SK-N-MC (cell line): Measurements from ENCODE around the gene CACNA1A.

Experiments used
- EZH2 ChIP-seq: fragments of 200-600 bp; sonication (generic); IDR thresholded peaks from one replicate; pipeline ENCODE4 v1.6.1; 2017; ENCODE audit warnings: antibody characterized with exemption
- FOXP2 ChIP-seq: optimal IDR thresholded peaks from 2 replicates; pipeline ENCODE3; 2011; ENCODE audit warnings: mild to moderate bottlenecking, moderate library complexity; ENCODE audit not compliant: insufficient read depth; ENCODE audit errors: extremely low read length, control extremely low read depth
- POLR2AphosphoS5 ChIP-seq: IDR thresholded peaks from 2 replicates; pipeline ENCODE4 v1.6.1; 2012; ENCODE audit warnings: mild to moderate bottlenecking, low read depth, low read length, borderline replicate concordance

GRCh38 chr19:13256918-13257317 lies 249.4 kb downstream of the CACNA1A start:
- TF ChIP-seq POLR2AphosphoS5 (no peak), EZH2 (no peak), FOXP2 (no peak)
